ENCODE data around the gene SPANXN3. TPM values are rescaled to one million over a fixed set of nuclear protein-coding genes. Genes with fewer than 3 reads are reported as not detected.
"Not testable (repeated sequence)": the region's sequence is repeated elsewhere in the genome, so short reads cannot be mapped to it uniquely, and the experiment has no call there.

SPANXN3 gene, protein sequence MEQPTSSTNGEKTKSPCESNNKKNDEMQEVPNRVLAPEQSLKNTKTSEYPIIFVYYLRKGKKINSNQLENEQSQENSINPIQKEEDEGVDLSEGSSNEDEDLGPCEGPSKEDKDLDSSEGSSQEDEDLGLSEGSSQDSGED
- total RNA-seq (2021), result not detected in 2 replicates
- long read RNA-seq, result 0 reads

- not testable (repeated sequence) for H3K79me1 ChIP-seq (ENCODE audit: insufficient read depth, low read depth, low read length, poor library complexity, severe bottlenecking); H3K79me2 ChIP-seq (ENCODE audit: insufficient read depth, low read length); H3K4ac ChIP-seq (ENCODE audit: low read depth, low read length)
These were observed at the start of gene SPANXN3 for GRCh38 chrX:143517375-143517774. Gene SPANXN3, minus strand, starts transcription at chrX:143517475. Its CDS starts 84 bp downstream, at chrX:143517391.

More at GRCh38 chrX:143517375-143517774, at the start of gene SPANXN3:
- H2AK5ac ChIP-seq (ENCODE audit: insufficient read length, low read length); H3K23me2 ChIP-seq (ENCODE audit: insufficient read length, low read depth, low read length, poor library complexity, severe bottlenecking); H3K27ac Mint-ChIP-seq; H2BK120ac ChIP-seq (ENCODE audit: low read depth, low read length, poor library complexity, severe bottlenecking); H4K91ac ChIP-seq (ENCODE audit: insufficient read length, low read depth, low read length); H3K4me1 Mint-ChIP-seq; H3K4me3 Mint-ChIP-seq; H3K4me2 ChIP-seq (ENCODE audit: insufficient read depth, insufficient read length, low read length); H3K27me3 ChIP-seq (ENCODE audit: insufficient read depth, low read length); H3K23ac ChIP-seq (ENCODE audit: insufficient read length, low read depth, low read length); H3K9ac ChIP-seq (ENCODE audit: extremely low read depth, insufficient read length, low read length); H3K56ac ChIP-seq (ENCODE audit: insufficient read length, low read depth, low read length); H2BK5ac ChIP-seq (ENCODE audit: insufficient read length, low read length); H2BK12ac ChIP-seq (ENCODE audit: insufficient read length, low read depth, low read length); H4K5ac ChIP-seq (ENCODE audit: insufficient read length, low read depth, low read length); H3K14ac ChIP-seq (ENCODE audit: insufficient read depth, low read length); H2BK20ac ChIP-seq (ENCODE audit: low read depth, low read length, poor library complexity, severe bottlenecking); H3K18ac ChIP-seq (ENCODE audit: insufficient read length, low read depth, low read length); H2AFZ ChIP-seq (ENCODE audit: low read length); H4K20me1 ChIP-seq (ENCODE audit: control insufficient read depth, insufficient read depth, insufficient read length); H3K27ac ChIP-seq (ENCODE audit: insufficient read length, low read depth, low read length); H3T11ph ChIP-seq (ENCODE audit: low read length); H3K4me1 ChIP-seq (ENCODE audit: insufficient read depth, low read length); H2BK15ac ChIP-seq (ENCODE audit: low read depth, low read length); DNase-seq; H4K8ac ChIP-seq (replicated peaks; ENCODE audit: insufficient read length, low read depth, low read length); H3K27me3 Mint-ChIP-seq (ENCODE audit: low read depth): not testable (repeated sequence)
- WGBS (ENCODE audit: extremely low coverage, insufficient read length, low lambda C conversion rate), result no CpG with 5 or more reads among the region's 5 CpGs
- Mint-ChIP-seq H3K9me3 (peaks cover 69 to 71% of the 10 kb centered on the region in 2 experiments), H3K36me3 (ENCODE audit: insufficient read depth in 1 of 3, low read depth in 3 of 3) (peaks cover 1 to 12% (median 2%) of the 10 kb centered on the region in 3 experiments; a peak in 4 of 7 replicates)
- H3K9me3 ChIP-seq (ENCODE audit: control insufficient read depth, low read depth, low read length), result peaks cover 11% of the 10 kb centered on the region

Measured in H9 (cell line).